Tongue (tissue), 3 donors: ENCODE data around the gene PIP5K1B. TPM values are rescaled to one million over a fixed set of nuclear protein-coding genes. Genes with fewer than 3 reads are reported as not detected.
"Not testable (repeated sequence)": the region's sequence is repeated elsewhere in the genome, so short reads cannot be mapped to it uniquely, and the experiment has no call there.

Source experiments
- DNase-seq: peaks from one replicate; pipeline ENCODE4 v3.0.0-alpha.2; 2015
- small RNA-seq: library from RNA; depleted of rRNA; stranded (forward); fragments of <200 nt; gene quantifications from one replicate; pipeline ENCODE3, GENCODE V24; 2014; ENCODE audit warnings: low replicate concordance
- total RNA-seq: library from RNA; depleted of rRNA; stranded (reverse); fragments of >200 nt; gene quantifications from one replicate; pipeline ENCODE4 v1.2.3, GENCODE V29; 2014

PIP5K1B gene
- total RNA-seq, 1 donor from 2014 or later, result 4.5 TPM

GRCh38 chr9:69030851-69031645 lies 326.0 kb downstream of the PIP5K1B start:
- no peak for DNase-seq

GRCh38 chr9:69034071-69034470 lies 329.0 kb downstream of the PIP5K1B start:
- DNase-seq, result no peak

- DNase-seq, result peak; percentile 90
These were observed 330.6 kb downstream of the PIP5K1B start, which contains the start of gene FXN for GRCh38 chr9:69035438-69036308. FXN (plus strand) TSS chr9:69035752; CDS start chr9:69035783, 31 bp downstream.

- DNase-seq, result no peak
These were observed 331.3 kb downstream of the PIP5K1B start for GRCh38 chr9:69036309-69036708.

GRCh38 chr9:69036799-69037198 lies 331.8 kb downstream of the PIP5K1B start:
- no peak for DNase-seq

GRCh38 chr9:69040646-69041045 lies 335.6 kb downstream of the PIP5K1B start:
- DNase-seq, result no peak

GRCh38 chr9:69044240-69045219 lies 339.5 kb downstream of the PIP5K1B start:
- DNase-seq, result no peak

GRCh38 chr9:69045821-69046220 lies 340.8 kb downstream of the PIP5K1B start:
- no peak for DNase-seq

GRCh38 chr9:69046723-69047122 lies 341.7 kb downstream of the PIP5K1B start:
- DNase-seq, result no peak

- DNase-seq, result no peak
These were observed 342.3 kb downstream of the PIP5K1B start for GRCh38 chr9:69047371-69047770.

- DNase-seq, result no peak
These were observed 344.1 kb downstream of the PIP5K1B start for GRCh38 chr9:69049094-69049493.

- not testable (repeated sequence) for DNase-seq
These were observed 345.9 kb downstream of the PIP5K1B start for GRCh38 chr9:69050936-69051335.

GRCh38 chr9:69054989-69055388 lies 349.9 kb downstream of the PIP5K1B start:
- DNase-seq, result no peak

- no peak for DNase-seq
These were observed 351.3 kb downstream of the PIP5K1B start for GRCh38 chr9:69056191-69056815.

GRCh38 chr9:69058101-69058500 lies 353.1 kb downstream of the PIP5K1B start:
- no peak for DNase-seq

Small RNA genes lying within 50 kb of the gene (small RNA-seq; reads per million reads assigned to genes)
- not detected for gene RNU6-820P

Other genes with a start within 250 kb of the PIP5K1B start
- gene TMEM252, start 164.4 kb upstream of the PIP5K1B start, total RNA-seq, result not detected